KMS-11 (cell line): ENCODE measurements around the gene USP14.

Experiments
- H2AFZ ChIP-seq: fragments of 200-600 bp; sonication (generic); 2 replicates; pipeline ENCODE4 v1.6.1; 2016; ENCODE audit warnings: antibody characterized with exemption, mixed run types, low read depth
- H3K27ac ChIP-seq: fragments of 200-600 bp; sonication (generic); 2 replicates; pipeline ENCODE4 v1.6.1; 2016; ENCODE audit warnings: mild to moderate bottlenecking, mixed run types
- H3K27me3 ChIP-seq: fragments of 200-600 bp; sonication (generic); 2 replicates; pipeline ENCODE4 v1.6.1; 2017; ENCODE audit warnings: mild to moderate bottlenecking, low read depth, mixed run types, moderate library complexity; ENCODE audit not compliant: insufficient read depth
- H3K36me3 ChIP-seq: fragments of 200-600 bp; sonication (generic); 2 replicates; pipeline ENCODE4 v1.6.1; 2017; ENCODE audit warnings: mild to moderate bottlenecking, mixed run types; ENCODE audit not compliant: insufficient read depth
- H3K4me1 ChIP-seq: fragments of 200-600 bp; sonication (generic); 2 replicates; pipeline ENCODE4 v1.6.1; 2016; ENCODE audit warnings: mild to moderate bottlenecking, low read depth, mixed run types; ENCODE audit not compliant: poor library complexity, severe bottlenecking
- H3K4me2 ChIP-seq: fragments of 200-600 bp; sonication (generic); 2 replicates; pipeline ENCODE4 v1.7.0; 2016; ENCODE audit warnings: mild to moderate bottlenecking, mixed run types
- H3K4me3 ChIP-seq: fragments of 200-600 bp; sonication (generic); IDR thresholded peaks from 2 replicates; pipeline ENCODE4 v1.6.1; 2017; ENCODE audit warnings: low read depth, low read length, mixed read lengths; ENCODE audit not compliant: insufficient read depth
- H3K79me2 ChIP-seq: fragments of 200-600 bp; sonication (generic); 2 replicates; pipeline ENCODE4 v1.6.1; 2016; ENCODE audit warnings: low read depth, mixed run types; ENCODE audit not compliant: insufficient read depth
- H3K9ac ChIP-seq: fragments of 200-600 bp; sonication (generic); 2 replicates; pipeline ENCODE4 v1.6.1; 2016; ENCODE audit warnings: mild to moderate bottlenecking, mixed run types
- H4K20me1 ChIP-seq: fragments of 200-600 bp; sonication (generic); 2 replicates; pipeline ENCODE4 v1.6.1; 2016; ENCODE audit warnings: mild to moderate bottlenecking, mixed run types; ENCODE audit not compliant: insufficient read depth
- TF ChIP-seq, protein P1 (sequence below): fragments of 200-600 bp; sonication (generic); conservative IDR thresholded peaks from 2 replicates; pipeline ENCODE4 v1.6.1; 2017; ENCODE audit warnings: low read depth, mild to moderate bottlenecking, antibody characterized with exemption, low read length, moderate library complexity, mixed read lengths

The USP14 gene

DNA sequence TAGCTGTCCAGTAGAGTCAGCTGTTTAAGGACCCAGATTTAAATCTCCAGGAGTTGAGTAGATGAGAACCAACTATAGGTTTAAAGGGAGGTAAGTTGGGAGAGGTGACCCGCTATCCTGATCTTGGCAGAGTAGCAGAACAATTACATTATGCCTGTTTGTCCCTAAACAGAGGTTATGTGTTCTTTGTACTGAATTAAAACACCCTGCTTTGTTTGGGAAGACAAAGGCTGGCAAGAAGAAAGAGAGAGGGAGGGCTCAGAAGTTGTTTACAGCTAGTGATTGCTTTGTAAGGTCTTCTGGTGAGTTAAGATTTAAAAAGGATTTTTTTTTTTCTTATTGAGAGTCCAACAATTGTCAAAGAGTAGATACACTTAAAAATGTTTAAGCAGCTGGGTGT lies 37.3 kb downstream of the USP14 start:
- Histone ChIP-seq H3K4me3 (no peak overlapping the region), H3K36me3 (peaks cover 12% of the 10 kb centered on the region; the same call in 1 of the 2 replicates), H3K27me3 (no peaks in the 10 kb centered on the region), H3K9ac (no peak overlapping the region), H4K20me1 (0 out of 2 replicates have a peak, but pooled peaks cover 4% of the 10 kb centered on the region), H3K27ac (no peak overlapping the region), H3K4me2 (no peak overlapping the region), H3K4me1 (no peaks in the 10 kb centered on the region), H2AFZ (no peak overlapping the region), H3K79me2 (peaks cover 10% of the 10 kb centered on the region; the same call in 1 of the 2 replicates)
- TF ChIP-seq, protein P1, sequence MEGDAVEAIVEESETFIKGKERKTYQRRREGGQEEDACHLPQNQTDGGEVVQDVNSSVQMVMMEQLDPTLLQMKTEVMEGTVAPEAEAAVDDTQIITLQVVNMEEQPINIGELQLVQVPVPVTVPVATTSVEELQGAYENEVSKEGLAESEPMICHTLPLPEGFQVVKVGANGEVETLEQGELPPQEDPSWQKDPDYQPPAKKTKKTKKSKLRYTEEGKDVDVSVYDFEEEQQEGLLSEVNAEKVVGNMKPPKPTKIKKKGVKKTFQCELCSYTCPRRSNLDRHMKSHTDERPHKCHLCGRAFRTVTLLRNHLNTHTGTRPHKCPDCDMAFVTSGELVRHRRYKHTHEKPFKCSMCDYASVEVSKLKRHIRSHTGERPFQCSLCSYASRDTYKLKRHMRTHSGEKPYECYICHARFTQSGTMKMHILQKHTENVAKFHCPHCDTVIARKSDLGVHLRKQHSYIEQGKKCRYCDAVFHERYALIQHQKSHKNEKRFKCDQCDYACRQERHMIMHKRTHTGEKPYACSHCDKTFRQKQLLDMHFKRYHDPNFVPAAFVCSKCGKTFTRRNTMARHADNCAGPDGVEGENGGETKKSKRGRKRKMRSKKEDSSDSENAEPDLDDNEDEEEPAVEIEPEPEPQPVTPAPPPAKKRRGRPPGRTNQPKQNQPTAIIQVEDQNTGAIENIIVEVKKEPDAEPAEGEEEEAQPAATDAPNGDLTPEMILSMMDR: no peak

DNA sequence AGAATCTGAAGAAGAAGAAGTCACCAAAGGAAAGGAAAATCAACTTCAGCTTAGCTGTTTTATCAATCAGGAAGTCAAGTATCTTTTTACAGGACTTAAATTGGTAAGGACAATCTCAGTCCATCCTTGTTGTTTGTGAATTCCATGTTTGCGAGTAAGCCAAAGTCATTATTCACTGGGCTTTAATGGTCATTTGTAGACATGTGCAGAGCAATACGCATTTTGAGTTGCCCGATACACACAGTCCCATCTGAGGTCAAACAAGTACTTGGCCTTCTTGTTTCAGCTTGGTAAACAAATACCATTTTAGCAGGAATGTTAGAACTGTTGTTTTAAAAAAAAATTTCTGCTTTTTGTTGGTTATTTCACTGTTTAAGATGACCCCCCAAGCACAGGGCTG lies 40.9 kb downstream of the USP14 start:
- H3K4me1 ChIP-seq: no peaks in the 10 kb centered on the region
- no peak overlapping the region for H3K4me3 ChIP-seq
- H2AFZ ChIP-seq: no peak overlapping the region
- no peaks in the 10 kb centered on the region; the same call in 1 of the 2 replicates for H3K79me2 ChIP-seq
- no peak overlapping the region for H3K9ac ChIP-seq
- no peaks in the 10 kb centered on the region for H3K27me3 ChIP-seq
- no peak overlapping the region for H3K4me2 ChIP-seq
- TF ChIP-seq, protein P1: no peak
- no peak overlapping the region for H3K27ac ChIP-seq
- no peaks in the 10 kb centered on the region for H4K20me1 ChIP-seq
- peaks cover 12% of the 10 kb centered on the region; the same call in 1 of the 2 replicates for H3K36me3 ChIP-seq

DNA sequence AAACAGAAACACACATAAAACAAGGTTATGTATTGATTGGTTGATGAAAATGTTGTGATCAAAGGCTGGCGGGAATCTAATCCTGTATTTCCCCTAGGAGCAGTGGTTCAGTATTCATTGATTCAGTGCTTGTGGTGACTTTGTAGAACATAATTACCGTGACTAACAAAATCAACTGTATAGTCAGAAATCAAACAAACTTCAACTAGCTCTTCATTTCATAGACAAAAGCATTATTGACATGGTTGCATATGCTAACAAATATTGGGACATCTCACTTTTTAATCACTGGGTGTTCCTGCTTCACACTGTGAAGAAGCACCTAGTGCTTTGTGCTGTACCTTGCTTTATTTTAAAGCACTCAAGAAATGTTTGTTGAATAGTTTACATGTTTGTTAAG lies 41.4 kb downstream of the USP14 start:
- H3K4me1 ChIP-seq: no peaks in the 10 kb centered on the region
- no peak overlapping the region for H3K27ac ChIP-seq
- H3K4me3 ChIP-seq: no peak overlapping the region
- H3K27me3 ChIP-seq: no peaks in the 10 kb centered on the region
- H3K4me2 ChIP-seq: no peak overlapping the region
- no peaks in the 10 kb centered on the region; the same call in 1 of the 2 replicates for H3K79me2 ChIP-seq
- peaks cover 17% of the 10 kb centered on the region; the same call in 1 of the 2 replicates for H3K36me3 ChIP-seq
- H4K20me1 ChIP-seq: no peaks in the 10 kb centered on the region
- no peak overlapping the region for H3K9ac ChIP-seq
- no peak overlapping the region for H2AFZ ChIP-seq
- TF ChIP-seq, protein P1: no peak

DNA sequence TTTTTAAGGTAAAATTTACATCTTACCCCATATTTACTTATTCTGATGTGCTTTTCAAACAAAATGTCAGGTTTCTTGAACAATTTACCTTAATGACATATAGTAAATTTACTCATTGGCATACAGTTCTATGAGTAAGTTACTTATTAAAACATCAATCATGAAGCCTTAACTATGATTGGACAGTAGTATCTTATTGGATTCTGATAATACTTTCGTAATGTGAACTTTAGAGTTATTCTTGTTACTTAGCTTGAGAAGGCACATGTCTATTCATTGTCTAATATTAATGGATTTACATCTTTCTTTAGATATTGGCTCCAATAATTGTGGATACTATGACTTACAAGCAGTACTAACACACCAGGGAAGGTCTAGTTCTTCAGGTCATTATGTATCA lies 51.7 kb downstream of the USP14 start:
- H3K4me2 ChIP-seq: no peak overlapping the region
- no peak overlapping the region for H2AFZ ChIP-seq
- H3K27me3 ChIP-seq: no peaks in the 10 kb centered on the region
- peaks cover 20% of the 10 kb centered on the region; the same call in 1 of the 2 replicates for H3K36me3 ChIP-seq
- TF ChIP-seq, protein P1: no peak
- no peak overlapping the region for H3K4me3 ChIP-seq
- no peak overlapping the region for H3K27ac ChIP-seq
- H3K9ac ChIP-seq: no peak overlapping the region
- H4K20me1 ChIP-seq: no peaks in the 10 kb centered on the region
- H3K79me2 ChIP-seq: no peaks in the 10 kb centered on the region
- H3K4me1 ChIP-seq: no peaks in the 10 kb centered on the region
